HL-60 (cell line): Measurements from ENCODE around the gene KRTAP10-8.

Source experiments
- GABPA ChIP-seq: IDR thresholded peaks from 2 replicates; pipeline ENCODE4 v1.6.1; 2012; ENCODE audit warnings: low read depth
- POLR2AphosphoS5 ChIP-seq: IDR thresholded peaks from 2 replicates; pipeline ENCODE4 v1.6.1; 2012; ENCODE audit warnings: low read depth
- REST ChIP-seq: IDR thresholded peaks from 2 replicates; pipeline ENCODE4 v1.6.1; 2012; ENCODE audit warnings: low read depth; ENCODE audit not compliant: insufficient replicate concordance
- SPI1 ChIP-seq: IDR thresholded peaks from 2 replicates; pipeline ENCODE4 v1.6.1; 2012; ENCODE audit warnings: low read depth, mild to moderate bottlenecking, borderline replicate concordance
- TF ChIP-seq, protein P1 (sequence below): IDR thresholded peaks from one replicate; pipeline ENCODE4 v1.5.1; 2011; ENCODE audit warnings: low read length, control low read depth, inconsistent platforms; ENCODE audit not compliant: insufficient read depth

DNA sequence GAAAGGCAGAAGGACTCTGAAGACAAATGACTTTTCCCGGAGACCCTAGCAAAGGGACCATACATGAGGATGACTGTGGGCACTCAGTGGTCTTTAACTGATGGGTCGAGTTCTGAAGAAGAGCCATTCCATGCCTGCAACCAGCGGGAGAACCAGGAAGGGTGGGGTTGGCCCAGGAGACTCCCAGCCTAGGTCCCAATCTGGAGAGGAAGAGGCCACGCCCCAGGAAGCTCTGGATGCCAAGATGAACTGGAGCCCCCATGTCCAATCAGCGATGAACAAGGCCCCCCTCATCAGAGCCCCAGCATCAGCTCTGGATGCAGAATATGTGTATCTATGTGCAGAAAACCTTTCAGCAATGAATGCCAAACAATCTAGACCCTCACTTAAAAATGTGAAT is 28.9 kb downstream of the KRTAP10-8 start:
- TF ChIP-seq, protein P1, sequence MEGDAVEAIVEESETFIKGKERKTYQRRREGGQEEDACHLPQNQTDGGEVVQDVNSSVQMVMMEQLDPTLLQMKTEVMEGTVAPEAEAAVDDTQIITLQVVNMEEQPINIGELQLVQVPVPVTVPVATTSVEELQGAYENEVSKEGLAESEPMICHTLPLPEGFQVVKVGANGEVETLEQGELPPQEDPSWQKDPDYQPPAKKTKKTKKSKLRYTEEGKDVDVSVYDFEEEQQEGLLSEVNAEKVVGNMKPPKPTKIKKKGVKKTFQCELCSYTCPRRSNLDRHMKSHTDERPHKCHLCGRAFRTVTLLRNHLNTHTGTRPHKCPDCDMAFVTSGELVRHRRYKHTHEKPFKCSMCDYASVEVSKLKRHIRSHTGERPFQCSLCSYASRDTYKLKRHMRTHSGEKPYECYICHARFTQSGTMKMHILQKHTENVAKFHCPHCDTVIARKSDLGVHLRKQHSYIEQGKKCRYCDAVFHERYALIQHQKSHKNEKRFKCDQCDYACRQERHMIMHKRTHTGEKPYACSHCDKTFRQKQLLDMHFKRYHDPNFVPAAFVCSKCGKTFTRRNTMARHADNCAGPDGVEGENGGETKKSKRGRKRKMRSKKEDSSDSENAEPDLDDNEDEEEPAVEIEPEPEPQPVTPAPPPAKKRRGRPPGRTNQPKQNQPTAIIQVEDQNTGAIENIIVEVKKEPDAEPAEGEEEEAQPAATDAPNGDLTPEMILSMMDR: no peak
- TF ChIP-seq REST (no peak), POLR2AphosphoS5 (no peak), SPI1 (no peak), GABPA (no peak)
